ENCODE data around the gene ZAP70.

Gene ZAP70

GRCh38 chr2:97730245-97730644, 16.9 kb downstream of the ZAP70 start:
- H3K4me1 ChIP-seq (ENCODE audit: insufficient read depth, low read length), result no peaks in the 10 kb centered on the region
- peak overlapping the region in 1 of 2 donors; percentile 32 for H3K4me3 ChIP-seq (ENCODE audit: low read depth in 1 of 2, low read length in 2 of 2)

GRCh38 chr2:97731274-97732020, 18.1 kb downstream of the ZAP70 start:
- Histone ChIP-seq H3K27ac (ENCODE audit: low read depth, low read length) (no peak overlapping the region), H3K36me3 (ENCODE audit: insufficient read depth, low read length) (no peaks in the 10 kb centered on the region), H3K9me3 (ENCODE audit: low read length) (peaks cover 4% of the 10 kb centered on the region), H3K27me3 (ENCODE audit: control insufficient read depth in 1 of 2, insufficient read depth in 2 of 2, low read length in 2 of 2) (no peaks in the 10 kb centered on the region), H3K4me3 (ENCODE audit: low read depth in 1 of 2, low read length in 2 of 2) (no peak overlapping the region), H3K4me1 (ENCODE audit: insufficient read depth, low read length) (no peaks in the 10 kb centered on the region), H3K9ac (ENCODE audit: low read length) (no peak overlapping the region)

More at GRCh38 chr2:97730245-97730644, 16.9 kb downstream of the ZAP70 start:
- Histone ChIP-seq H3K27ac (ENCODE audit: low read depth, low read length) (no peak overlapping the region), H3K9me3 (ENCODE audit: low read length) (peaks cover 4% of the 10 kb centered on the region), H3K27me3 (ENCODE audit: control insufficient read depth in 1 of 2, insufficient read depth in 2 of 2, low read length in 2 of 2) (peaks cover 0 to 2% of the 10 kb centered on the region in 2 donors), H3K9ac (ENCODE audit: low read length) (no peak overlapping the region), H3K36me3 (ENCODE audit: insufficient read depth, low read length) (no peaks in the 10 kb centered on the region)

GRCh38 chr2:97732436-97733340, 19.3 kb downstream of the ZAP70 start:
- H3K4me1 ChIP-seq (ENCODE audit: insufficient read depth, low read length), result no peaks in the 10 kb centered on the region

GRCh38 chr2:97733341-97734035, 20.1 kb downstream of the ZAP70 start:
- Histone ChIP-seq H3K27ac (ENCODE audit: low read depth, low read length) (no peak overlapping the region), H3K27me3 (ENCODE audit: control insufficient read depth in 1 of 2, insufficient read depth in 2 of 2, low read length in 2 of 2) (no peaks in the 10 kb centered on the region), H3K36me3 (ENCODE audit: insufficient read depth, low read length) (no peaks in the 10 kb centered on the region), H3K9ac (ENCODE audit: low read length) (no peak overlapping the region), H3K9me3 (ENCODE audit: low read length) (peaks cover 4% of the 10 kb centered on the region), H3K4me3 (ENCODE audit: low read depth in 1 of 2, low read length in 2 of 2) (no peak overlapping the region), H3K4me1 (ENCODE audit: insufficient read depth, low read length) (no peaks in the 10 kb centered on the region)

More at GRCh38 chr2:97732436-97733340, 19.3 kb downstream of the ZAP70 start:
- Histone ChIP-seq H3K36me3 (ENCODE audit: insufficient read depth, low read length) (no peaks in the 10 kb centered on the region), H3K4me3 (ENCODE audit: low read depth in 1 of 2, low read length in 2 of 2) (no peak overlapping the region), H3K9me3 (ENCODE audit: low read length) (peaks cover 4% of the 10 kb centered on the region), H3K27ac (ENCODE audit: low read depth, low read length) (no peak overlapping the region), H3K27me3 (ENCODE audit: control insufficient read depth in 1 of 2, insufficient read depth in 2 of 2, low read length in 2 of 2) (no peaks in the 10 kb centered on the region), H3K9ac (ENCODE audit: low read length) (no peak overlapping the region)

- no peaks in the 10 kb centered on the region for H3K4me1 ChIP-seq (ENCODE audit: insufficient read depth, low read length)
- H3K36me3 ChIP-seq (ENCODE audit: insufficient read depth, low read length), result no peaks in the 10 kb centered on the region
- no peak overlapping the region for H3K27ac ChIP-seq (ENCODE audit: low read depth, low read length)
- no peak overlapping the region for H3K9ac ChIP-seq (ENCODE audit: low read length)
- peaks cover 4% of the 10 kb centered on the region for H3K9me3 ChIP-seq (ENCODE audit: low read length)
- H3K27me3 ChIP-seq (ENCODE audit: control insufficient read depth in 1 of 2, insufficient read depth in 2 of 2, low read length in 2 of 2), result no peaks in the 10 kb centered on the region
- no peak overlapping the region for H3K4me3 ChIP-seq (ENCODE audit: low read depth in 1 of 2, low read length in 2 of 2)
Observed at GRCh38 chr2:97734061-97735051, 21.0 kb downstream of the ZAP70 start.

GRCh38 chr2:97735161-97735561, 21.8 kb downstream of the ZAP70 start:
- no peaks in the 10 kb centered on the region for H3K27me3 ChIP-seq (ENCODE audit: control insufficient read depth in 1 of 2, insufficient read depth in 2 of 2, low read length in 2 of 2)
- H3K9ac ChIP-seq (ENCODE audit: low read length), result no peak overlapping the region
- no peaks in the 10 kb centered on the region for H3K36me3 ChIP-seq (ENCODE audit: insufficient read depth, low read length)
- H3K4me3 ChIP-seq (ENCODE audit: low read depth in 1 of 2, low read length in 2 of 2), result no peak overlapping the region
- H3K27ac ChIP-seq (ENCODE audit: low read depth, low read length), result no peak overlapping the region
- H3K4me1 ChIP-seq (ENCODE audit: insufficient read depth, low read length), result no peaks in the 10 kb centered on the region
- peaks cover 2% of the 10 kb centered on the region for H3K9me3 ChIP-seq (ENCODE audit: low read length)

- no peaks in the 10 kb centered on the region for H3K27me3 ChIP-seq (ENCODE audit: control insufficient read depth in 1 of 2, insufficient read depth in 2 of 2, low read length in 2 of 2)
- no peaks in the 10 kb centered on the region for H3K9me3 ChIP-seq (ENCODE audit: low read length)
- no peak overlapping the region for H3K4me3 ChIP-seq (ENCODE audit: low read depth in 1 of 2, low read length in 2 of 2)
- H3K36me3 ChIP-seq (ENCODE audit: insufficient read depth, low read length), result no peaks in the 10 kb centered on the region
- no peaks in the 10 kb centered on the region for H3K4me1 ChIP-seq (ENCODE audit: insufficient read depth, low read length)
- H3K27ac ChIP-seq (ENCODE audit: low read depth, low read length), result no peak overlapping the region
- no peak overlapping the region for H3K9ac ChIP-seq (ENCODE audit: low read length)
Observed at GRCh38 chr2:97736185-97736584, 22.8 kb downstream of the ZAP70 start.

- no peak overlapping the region for H3K27ac ChIP-seq (ENCODE audit: low read depth, low read length)
Observed at GRCh38 chr2:97736608-97737330, 23.4 kb downstream of the ZAP70 start.

GRCh38 chr2:97737421-97738178, 24.2 kb downstream of the ZAP70 start:
- Histone ChIP-seq H3K9ac (ENCODE audit: low read length) (no peak overlapping the region), H3K4me1 (ENCODE audit: insufficient read depth, low read length) (no peaks in the 10 kb centered on the region), H3K27ac (ENCODE audit: low read depth, low read length) (no peak overlapping the region), H3K9me3 (ENCODE audit: low read length) (no peaks in the 10 kb centered on the region), H3K27me3 (ENCODE audit: control insufficient read depth in 1 of 2, insufficient read depth in 2 of 2, low read length in 2 of 2) (no peaks in the 10 kb centered on the region), H3K4me3 (ENCODE audit: low read depth in 1 of 2, low read length in 2 of 2) (no peak overlapping the region), H3K36me3 (ENCODE audit: insufficient read depth, low read length) (no peaks in the 10 kb centered on the region)

More at GRCh38 chr2:97736608-97737330, 23.4 kb downstream of the ZAP70 start:
- no peaks in the 10 kb centered on the region for H3K27me3 ChIP-seq (ENCODE audit: control insufficient read depth in 1 of 2, insufficient read depth in 2 of 2, low read length in 2 of 2)
- H3K9me3 ChIP-seq (ENCODE audit: low read length), result no peaks in the 10 kb centered on the region
- H3K9ac ChIP-seq (ENCODE audit: low read length), result no peak overlapping the region
- H3K4me3 ChIP-seq (ENCODE audit: low read depth in 1 of 2, low read length in 2 of 2), result no peak overlapping the region
- H3K36me3 ChIP-seq (ENCODE audit: insufficient read depth, low read length), result no peaks in the 10 kb centered on the region
- no peaks in the 10 kb centered on the region for H3K4me1 ChIP-seq (ENCODE audit: insufficient read depth, low read length)
